ENCODE results near the gene TTC14. TPM values are rescaled to one million over a fixed set of nuclear protein-coding genes. Genes with fewer than 3 reads are reported as not detected.
A peak's percentile ranks its signal among the peaks of the same experiment; 100 is the strongest.

TTC14 gene
- total and polyA plus RNA-seq, 2 donors (not counting 3 experiments of a cell fraction or from before 2014, with no cell fraction given), result 14.5 to 33.6 TPM

- no peaks in the 10 kb centered on the region for H3K9me1 ChIP-seq (replicated peaks; ENCODE audit: control insufficient read depth, extremely low read depth, insufficient read depth, low read length)
- no peak overlapping the region for H3K27ac ChIP-seq (ENCODE audit: insufficient read depth, low read depth, low read length)
- no peaks in the 10 kb centered on the region for H3K9me3 ChIP-seq (replicated peaks; ENCODE audit: control insufficient read depth, insufficient read depth, low read length)
- H3K27me3 ChIP-seq (ENCODE audit: control insufficient read depth in 2 of 2, insufficient read depth in 2 of 2, low read length in 2 of 2), result no peaks in the 10 kb centered on the region
- H3K79me2 ChIP-seq (ENCODE audit: control insufficient read depth, insufficient read depth, low read length), result no peaks in the 10 kb centered on the region
- H3K4me3 ChIP-seq (replicated peaks in 1 of 3; ENCODE audit: insufficient read depth in 1 of 3, low read depth in 1 of 3, low read length in 3 of 3), result no peak overlapping the region
- DNase-seq (ENCODE audit: low read depth, low spot score) (peak; percentile 89), FAIRE-seq (no peak)
- no peak overlapping the region for H3K4me2 ChIP-seq (ENCODE audit: insufficient read depth, low read length)
- no TSS peak for BruUV-seq (replicated peaks)
- H3K36me3 ChIP-seq (ENCODE audit: control insufficient read depth in 2 of 2, extremely low read depth in 1 of 2, insufficient read depth in 2 of 2, low read length in 2 of 2), result no peaks in the 10 kb centered on the region
- TF ChIP-seq POLR2A (IDR thresholded peaks at IDR 0.05; ENCODE audit: low read depth, low read length), result no peak
- no peak for TF ChIP-seq MAX (IDR thresholded peaks at IDR 0.05; ENCODE audit: insufficient read depth, insufficient read length)
- TF ChIP-seq JUN (IDR thresholded peaks at IDR 0.05; ENCODE audit: borderline replicate concordance, insufficient read depth, insufficient read length, low read depth), result no peak
- TF ChIP-seq MYC (IDR thresholded peaks at IDR 0.05; ENCODE audit: low read depth, low read length), result no peak
- TF ChIP-seq GATA2 (IDR thresholded peaks at IDR 0.05; ENCODE audit: insufficient read depth, insufficient read length, low read depth, low read length), result no peak
- no peak for TF ChIP-seq POLR2AphosphoS5 (IDR thresholded peaks at IDR 0.05; ENCODE audit: insufficient read depth, low read depth, low read length)
- TF ChIP-seq, protein P1, sequence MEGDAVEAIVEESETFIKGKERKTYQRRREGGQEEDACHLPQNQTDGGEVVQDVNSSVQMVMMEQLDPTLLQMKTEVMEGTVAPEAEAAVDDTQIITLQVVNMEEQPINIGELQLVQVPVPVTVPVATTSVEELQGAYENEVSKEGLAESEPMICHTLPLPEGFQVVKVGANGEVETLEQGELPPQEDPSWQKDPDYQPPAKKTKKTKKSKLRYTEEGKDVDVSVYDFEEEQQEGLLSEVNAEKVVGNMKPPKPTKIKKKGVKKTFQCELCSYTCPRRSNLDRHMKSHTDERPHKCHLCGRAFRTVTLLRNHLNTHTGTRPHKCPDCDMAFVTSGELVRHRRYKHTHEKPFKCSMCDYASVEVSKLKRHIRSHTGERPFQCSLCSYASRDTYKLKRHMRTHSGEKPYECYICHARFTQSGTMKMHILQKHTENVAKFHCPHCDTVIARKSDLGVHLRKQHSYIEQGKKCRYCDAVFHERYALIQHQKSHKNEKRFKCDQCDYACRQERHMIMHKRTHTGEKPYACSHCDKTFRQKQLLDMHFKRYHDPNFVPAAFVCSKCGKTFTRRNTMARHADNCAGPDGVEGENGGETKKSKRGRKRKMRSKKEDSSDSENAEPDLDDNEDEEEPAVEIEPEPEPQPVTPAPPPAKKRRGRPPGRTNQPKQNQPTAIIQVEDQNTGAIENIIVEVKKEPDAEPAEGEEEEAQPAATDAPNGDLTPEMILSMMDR (IDR thresholded peaks at IDR 0.05; ENCODE audit: extremely low read depth in 1 of 2, insufficient read depth in 1 of 2, low read depth in 1 of 2, low read length in 2 of 2), result no peak
- TF ChIP-seq FOS (IDR thresholded peaks at IDR 0.05; ENCODE audit: borderline replicate concordance, insufficient read depth, low read length), result no peak
- no peak for TF ChIP-seq EZH2 (IDR thresholded peaks at IDR 0.05; ENCODE audit: borderline replicate concordance, low read depth, low read length, severe bottlenecking)
- dilution Hi-C loops (cut with MboI; ENCODE audit: extremely low pct_ligation_motif_present, low sequenced_read_pairs), result no loop called here
- no peaks in the 10 kb centered on the region for H3K4me1 ChIP-seq (ENCODE audit: control insufficient read depth, extremely low read depth, insufficient read depth, low read length)
- CTCF ChIA-PET, result interaction anchor here (1.3 kb wide), 1 partner anchor 11 kb away, joined by 3 read pairs; no protein-coding TSS in a partner anchor
- no peak overlapping the region for H2AFZ ChIP-seq (ENCODE audit: low read depth, low read length)
- H3K9ac ChIP-seq (replicated peaks; ENCODE audit: extremely low read depth, insufficient read depth, low read length), result no peak overlapping the region
- intact Hi-C loops (cut with micrococcal nuclease), result no loop called here
- H4K20me1 ChIP-seq (replicated peaks; ENCODE audit: control insufficient read depth, extremely low read depth, insufficient read depth, low read length), result no peaks in the 10 kb centered on the region
- POLR2A ChIA-PET, result no interaction called here
Observed at GRCh38 chr3:180619723-180620122, 17.8 kb downstream of the TTC14 start.
